SK-N-SH (cell line): ENCODE data around the gene GAB2. TPM values are rescaled to one million over a fixed set of nuclear protein-coding genes. Genes with fewer than 3 reads are reported as not detected.

Source experiments
- CTCF ChIA-PET: fragments of 300-600, 350-600 bp; formaldehyde crosslinking; extraction: SDS; loops from one replicate; lab custom pipeline; 2021; lab: Yijun Ruan, JAX
- POLR2A ChIA-PET: fragments of 350-600 bp; sonication (Branson Sonifier 250); formaldehyde crosslinking; extraction: SDS; loops from one replicate; lab custom pipeline; 2020; ENCODE audit warnings: antibody characterized with exemption, inconsistent platforms; lab: Yijun Ruan, JAX
- DNase-seq: peaks from one replicate; pipeline ENCODE4 v3.0.0; 2012
- H2AFZ ChIP-seq: fragments of 200-600 bp; sonication (generic); 2 replicates; pipeline ENCODE4 v1.8.1; 2016; ENCODE audit warnings: antibody characterized with exemption, mild to moderate bottlenecking, low read depth
- H3F3A ChIP-seq: fragments of 200-600 bp; sonication (generic); replicated peaks from 2 replicates; pipeline ENCODE3; 2016; ENCODE audit warnings: antibody characterized with exemption, mild to moderate bottlenecking; ENCODE audit not compliant: insufficient read depth
- H3K27ac ChIP-seq, 2 experiments: fragments of 200-500 bp in 1 of 2; fragments of 200-600 bp in 1 of 2; sonication (Bioruptor generic) in 1 of 2; sonication (generic), shearing (Covaris generic) in 1 of 2; 2 replicates each; pipeline versions ENCODE4 v1.5.1 to v1.6.1; 2014 to 2016; ENCODE audit warnings: low read depth in 2 of 2, inconsistent platforms in 1 of 2, low read length in 1 of 2, mild to moderate bottlenecking in 1 of 2, mixed read lengths in 1 of 2
- H3K27me3 ChIP-seq: fragments of 200-600 bp; sonication (generic), shearing (Covaris generic); 2 replicates; pipeline ENCODE4 v1.6.1; 2016; ENCODE audit warnings: mixed run types; ENCODE audit not compliant: insufficient read depth
- H3K36me3 ChIP-seq, 2 experiments: fragments of 200-500 bp in 1 of 2; fragments of 200-600 bp in 1 of 2; sonication (Bioruptor generic) in 1 of 2; sonication (generic) in 1 of 2; replicated peaks in 1 of 2; 2 replicates each; pipeline versions ENCODE3 to v1.5.1; 2014 to 2016; ENCODE audit warnings: low read length in 1 of 2, mild to moderate bottlenecking in 1 of 2; ENCODE audit not compliant: insufficient read depth in 2 of 2, control insufficient read depth in 1 of 2
- H3K4me1 ChIP-seq, 2 experiments: fragments of 200-500 bp in 1 of 2; fragments of 200-600 bp in 1 of 2; sonication (Bioruptor generic) in 1 of 2; sonication (generic), shearing (Covaris generic) in 1 of 2; 2 replicates each; pipeline versions ENCODE4 v1.5.1 to v1.6.1; 2014 to 2016; ENCODE audit warnings: low read depth in 1 of 2, low read length in 1 of 2, mixed run types in 1 of 2; ENCODE audit not compliant: insufficient read depth in 2 of 2, control insufficient read depth in 1 of 2
- H3K4me2 ChIP-seq: fragments of 200-600 bp; sonication (generic), shearing (Covaris generic); 2 replicates; pipeline ENCODE4 v1.6.1; 2017; ENCODE audit warnings: mixed run types
- H3K4me3 ChIP-seq, 2 experiments: fragments of 200-500 bp in 1 of 2; fragments of 200-600 bp in 1 of 2; sonication (Bioruptor generic) in 1 of 2; sonication (generic), shearing (Covaris generic) in 1 of 2; 2 replicates each; pipeline versions ENCODE4 v1.5.1 to v1.8.1; 2014 to 2016; ENCODE audit warnings: low read depth in 2 of 2, inconsistent platforms in 1 of 2, low read length in 1 of 2, mild to moderate bottlenecking in 1 of 2, mixed read lengths in 1 of 2, moderate library complexity in 1 of 2
- H3K79me2 ChIP-seq: fragments of 200-600 bp; sonication (generic); 2 replicates; pipeline ENCODE4 v1.8.1; 2017; ENCODE audit warnings: mild to moderate bottlenecking; ENCODE audit not compliant: insufficient read depth
- H3K9ac ChIP-seq: fragments of 200-600 bp; sonication (generic); 2 replicates; pipeline ENCODE4 v1.6.1; 2017; ENCODE audit warnings: mixed run types
- H3K9me2 ChIP-seq: fragments of 200-600 bp; sonication (generic); 2 replicates; pipeline ENCODE4 v1.6.1; 2017; ENCODE audit warnings: mixed run types
- H3K9me3 ChIP-seq: fragments of 200-600 bp; sonication (generic); 2 replicates; pipeline ENCODE4 v1.6.1; 2017; ENCODE audit warnings: mixed run types, mild to moderate bottlenecking, moderate library complexity
- H4K20me1 ChIP-seq: fragments of 200-600 bp; sonication (generic); 2 replicates; pipeline ENCODE4 v1.6.1; 2017; ENCODE audit warnings: mild to moderate bottlenecking, mixed run types; ENCODE audit not compliant: insufficient read depth
- CHD2 ChIP-seq: fragments of 150-350 bp; IDR thresholded peaks from 2 replicates; pipeline ENCODE4 v1.6.1; 2018; ENCODE audit warnings: low read length; ENCODE audit not compliant: partially characterized antibody
- CTCF ChIP-seq: fragments of 200-600 bp; sonication (generic); IDR thresholded peaks from 2 replicates; pipeline ENCODE4 v1.6.1; 2017; ENCODE audit warnings: antibody characterized with exemption, mild to moderate bottlenecking, moderate library complexity
- ELF1 ChIP-seq: IDR thresholded peaks from 2 replicates; pipeline ENCODE4 v1.4.0; 2012
- EZH2phosphoT487 ChIP-seq: fragments of 200-600 bp; sonication (generic); IDR thresholded peaks from 2 replicates; pipeline ENCODE4 v1.6.1; 2017; ENCODE audit warnings: low read depth, mixed run types, mild to moderate bottlenecking, antibody characterized with exemption, moderate library complexity, borderline replicate concordance
- GABPA ChIP-seq: IDR thresholded peaks from 2 replicates; pipeline ENCODE4 v1.4.0; 2012; ENCODE audit warnings: low read depth, mild to moderate bottlenecking
- GATA2 ChIP-seq: sonication (generic); formaldehyde crosslinking; IDR thresholded peaks from 2 replicates; pipeline ENCODE4 v1.5.0; 2020; ENCODE audit warnings: mild to moderate bottlenecking, missing genetic modification reagents
- IRF3 ChIP-seq: fragments of 150-350 bp; IDR thresholded peaks from 2 replicates; pipeline ENCODE4 v1.6.1; 2016; ENCODE audit warnings: mild to moderate bottlenecking, low read depth, low read length
- JUND ChIP-seq: IDR thresholded peaks from 2 replicates; pipeline ENCODE4 v1.4.0; 2012
- MXI1 ChIP-seq: IDR thresholded peaks from 2 replicates; pipeline ENCODE4 v1.6.1; 2012; ENCODE audit warnings: mild to moderate bottlenecking, low read depth, low read length, improper control_type of control experiment
- NFIC ChIP-seq: IDR thresholded peaks from 2 replicates; pipeline ENCODE4 v1.4.0; 2012; ENCODE audit warnings: borderline replicate concordance
- NRF1 ChIP-seq: IDR thresholded peaks from 2 replicates; pipeline ENCODE4 v1.6.1; 2012; ENCODE audit warnings: low read depth, mild to moderate bottlenecking, low read length
- PBX3 ChIP-seq: IDR thresholded peaks from 2 replicates; pipeline ENCODE4; 2012
- POLR2AphosphoS5 ChIP-seq: IDR thresholded peaks from 2 replicates; pipeline ENCODE4 v1.6.1; 2012; ENCODE audit warnings: low read depth, low read length
- RAD21 ChIP-seq: IDR thresholded peaks from 2 replicates; pipeline ENCODE4 v1.6.1; 2012; ENCODE audit warnings: mild to moderate bottlenecking, low read length
- RCOR1 ChIP-seq: fragments of 150-350 bp; IDR thresholded peaks from 2 replicates; pipeline ENCODE4 v1.6.1; 2017; ENCODE audit warnings: antibody characterized with exemption, low read length
- RFX5 ChIP-seq: IDR thresholded peaks from 2 replicates; pipeline ENCODE4 v1.6.1; 2012; ENCODE audit warnings: mild to moderate bottlenecking, improper control_type of control experiment, low read length
- RXRA ChIP-seq: IDR thresholded peaks from 2 replicates; pipeline ENCODE4 v1.4.0; 2012; ENCODE audit warnings: low read depth, mild to moderate bottlenecking, borderline replicate concordance
- SMC3 ChIP-seq: IDR thresholded peaks from 2 replicates; pipeline ENCODE4 v1.6.1; 2012; ENCODE audit warnings: low read depth, low read length, improper control_type of control experiment
- TAF1 ChIP-seq: IDR thresholded peaks from 2 replicates; pipeline ENCODE4 v1.6.1; 2012; ENCODE audit warnings: low read depth, mild to moderate bottlenecking, low read length, moderate library complexity, borderline replicate concordance
- TEAD4 ChIP-seq: IDR thresholded peaks from 2 replicates; pipeline ENCODE4 v1.4.0; 2012; ENCODE audit warnings: mild to moderate bottlenecking, borderline replicate concordance; ENCODE audit not compliant: insufficient read depth
- ZBTB33 ChIP-seq: IDR thresholded peaks from 2 replicates; pipeline ENCODE4 v1.4.0; 2012; ENCODE audit warnings: low read depth, borderline replicate concordance
- WGBS: methylation state at CpG from one replicate; pipeline ENCODE4 v1.1.6; 2017; ENCODE audit warnings: low lambda C conversion rate; 5-methylcytosine and 5-hydroxymethylcytosine counted together
- polyA plus RNA-seq, 3 experiments: library from polyadenylated mRNA; depleted of rRNA; stranded (reverse); fragments of >200 nt; gene quantifications; 2 replicates each; pipeline ENCODE4 v1.2.3, GENCODE V29; 2012
- TF ChIP-seq, protein P1 (sequence below): IDR thresholded peaks from 2 replicates; pipeline ENCODE4 v1.4.0; 2012; ENCODE audit warnings: low read depth

GAB2 gene
- polyA plus RNA-seq, 1 of the 3 experiments (the other 2 are of a cell fraction) = 5.6 TPM

GRCh38 chr11:78417888-78418583 lies 416 bp upstream of the GAB2 start (continued):
- no peak for TF ChIP-seq CTCF
- TF ChIP-seq POLR2AphosphoS5 = peak; percentile 65
- TF ChIP-seq SMC3 = peak; percentile 10; the same call in 1 of the 2 replicates
- TF ChIP-seq RCOR1 = no peak
- no peak for TF ChIP-seq RXRA
- no peak for TF ChIP-seq CHD2
- no peak for TF ChIP-seq NFIC
- TF ChIP-seq TAF1 = 0 out of 2 replicates have a peak, but pooled peaks have one; percentile 9
- TF ChIP-seq JUND = no peak
- TF ChIP-seq GABPA = no peak
- TF ChIP-seq RAD21 = peak; percentile 4; the same call in 1 of the 2 replicates
- TF ChIP-seq IRF3 = no peak
- peak; percentile 37 for TF ChIP-seq NRF1
- no peak for TF ChIP-seq RFX5
- TF ChIP-seq EZH2phosphoT487 = no peak
- TF ChIP-seq, all 33 proteins: peak for 8

DNA sequence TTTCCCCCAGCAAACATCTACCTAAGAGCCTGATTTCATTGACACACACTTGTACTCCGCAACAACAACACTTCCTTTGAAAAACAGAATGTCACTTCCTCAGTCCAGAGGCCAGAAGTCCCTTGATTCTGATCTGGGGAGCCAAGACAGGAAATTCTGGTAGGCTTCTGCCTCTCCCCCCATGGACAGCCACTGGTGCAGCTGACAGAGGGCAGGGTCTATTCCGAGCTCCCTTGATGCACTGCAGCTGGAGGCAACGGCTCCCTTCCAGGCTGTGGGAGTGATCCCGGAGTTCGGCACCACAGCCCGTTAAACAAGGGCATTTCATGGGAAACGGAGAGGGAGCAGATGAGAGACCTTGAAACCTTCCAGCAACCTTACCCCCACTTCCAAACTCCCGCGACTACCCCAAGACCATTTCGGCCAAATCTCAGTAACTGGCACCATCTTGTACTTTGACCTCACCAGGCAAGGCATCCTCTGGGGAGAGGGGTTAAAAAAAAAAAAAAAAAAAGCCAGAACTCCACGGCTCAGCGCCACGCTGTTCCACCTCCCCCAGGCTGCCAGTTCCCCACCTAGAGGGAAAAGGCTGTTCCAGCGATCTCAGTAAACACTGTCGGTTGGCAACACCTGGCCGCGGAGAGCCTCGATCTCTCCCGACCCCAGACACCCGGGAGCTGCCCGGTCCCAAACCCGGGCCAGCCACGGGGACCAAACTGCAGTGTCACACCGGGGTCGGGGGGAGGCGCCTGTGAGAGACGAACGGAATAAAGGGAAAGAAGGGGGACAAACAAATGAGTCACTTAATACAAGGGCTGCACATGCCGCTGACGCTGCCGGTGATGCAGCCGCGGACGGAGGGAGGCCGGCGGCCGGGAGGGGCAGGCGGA lies 1.1 kb downstream of the GAB2 start:
- Histone ChIP-seq H3K4me2 (peak overlapping the region; percentile 92), H3F3A (peaks cover 45% of the 10 kb centered on the region), H3K27ac (peak overlapping the region; percentile 92 to 100), H4K20me1 (no peaks in the 10 kb centered on the region), H3K36me3 (no peaks in the 10 kb centered on the region), H3K9ac (peak overlapping the region; percentile 87), H2AFZ (peak overlapping the region; percentile 83), H3K9me3 (no peaks in the 10 kb centered on the region), H3K79me2 (peaks cover 44% of the 10 kb centered on the region), H3K9me2 (no peaks in the 10 kb centered on the region), H3K4me3 (peak overlapping the region; percentile 71 to 81), H3K27me3 (no peaks in the 10 kb centered on the region), H3K4me1 (peaks cover 18 to 41% of the 10 kb centered on the region in 2 experiments; a peak in 3 of 4 replicates)
- WGBS = under 1% methylated on average over 33 of the region's 38 CpGs
- POLR2A ChIA-PET = interaction anchor here (0.7 to 3.5 kb wide), 11 partner anchors 9 to 228 kb away, joined by 3 to 27 read pairs (median 8); partner anchors contain the start of genes KCTD21, NARS2 and USP35
- CTCF ChIA-PET = interaction anchor here (0.6 to 7.2 kb wide), 32 partner anchors 9 to 197 kb away, joined by 3 to 110 read pairs (median 4); partner anchors contain the start of gene NARS2
- peak; percentile 83 for DNase-seq
- no peak for TF ChIP-seq ELF1
- TF ChIP-seq SMC3 = peak; percentile 22; the same call in 1 of the 2 replicates
- 0 out of 2 replicates have a peak, but pooled peaks have one; percentile 13 for TF ChIP-seq PBX3
- TF ChIP-seq TEAD4 = 0 out of 2 replicates have a peak, but pooled peaks have one; percentile 5
- no peak for TF ChIP-seq RCOR1
- no peak for TF ChIP-seq NRF1
- peak; percentile 66 for TF ChIP-seq MXI1
- TF ChIP-seq, protein P1, sequence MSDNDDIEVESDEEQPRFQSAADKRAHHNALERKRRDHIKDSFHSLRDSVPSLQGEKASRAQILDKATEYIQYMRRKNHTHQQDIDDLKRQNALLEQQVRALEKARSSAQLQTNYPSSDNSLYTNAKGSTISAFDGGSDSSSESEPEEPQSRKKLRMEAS = peak; percentile 57
- no peak for TF ChIP-seq ZBTB33
- peak; percentile 46; the same call in 1 of the 2 replicates for TF ChIP-seq GATA2 (CRISPR knock-in tag)
